ENCODE results near the gene BCAS3.

- TF ChIP-seq RAD21 (IDR thresholded peaks at IDR 0.05; ENCODE audit: low read depth) (no peak), EP300 (IDR thresholded peaks at IDR 0.05; ENCODE audit: borderline replicate concordance) (no peak), CEBPB (IDR thresholded peaks at IDR 0.05) (no peak), CREB1 (IDR thresholded peaks at IDR 0.05; ENCODE audit: low read depth) (no peak), REST (IDR thresholded peaks at IDR 0.05; ENCODE audit: low read depth) (no peak), EGR1 (IDR thresholded peaks at IDR 0.05) (no peak), ZBTB7A (IDR thresholded peaks at IDR 0.05; ENCODE audit: low read depth) (no peak), NFIC (IDR thresholded peaks at IDR 0.05) (no peak), TCF12 (IDR thresholded peaks at IDR 0.05; ENCODE audit: low read depth) (no peak)
- TF ChIP-seq, protein P1, sequence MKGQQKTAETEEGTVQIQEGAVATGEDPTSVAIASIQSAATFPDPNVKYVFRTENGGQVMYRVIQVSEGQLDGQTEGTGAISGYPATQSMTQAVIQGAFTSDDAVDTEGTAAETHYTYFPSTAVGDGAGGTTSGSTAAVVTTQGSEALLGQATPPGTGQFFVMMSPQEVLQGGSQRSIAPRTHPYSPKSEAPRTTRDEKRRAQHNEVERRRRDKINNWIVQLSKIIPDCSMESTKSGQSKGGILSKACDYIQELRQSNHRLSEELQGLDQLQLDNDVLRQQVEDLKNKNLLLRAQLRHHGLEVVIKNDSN (IDR thresholded peaks at IDR 0.05) = no peak
Measured at GRCh38 chr17:61267847-61268246, 590.2 kb downstream of the BCAS3 start.

All from Ishikawa (cell line).